ENCODE data around the gene CXXC1. TPM values are rescaled to one million over a fixed set of nuclear protein-coding genes. Genes with fewer than 3 reads are reported as not detected.

CXXC1 gene
- total RNA-seq, 2 donors from 2014 or later: 67.1 to 81.0 TPM

Other genes starting within 250 kb of the CXXC1 start
- 100 to 1,000 TPM; 128 to 139 TPM for gene MYO5B, start 92.5 kb downstream of the CXXC1 start, total RNA-seq
- under 1 TPM; 0.24 to 0.28 TPM for gene CFAP53, start 21.2 kb downstream of the CXXC1 start, total RNA-seq
- 10 to 100 TPM; 66.4 to 68.0 TPM for gene MBD1, start 6.2 kb downstream of the CXXC1 start, total RNA-seq
- 1 to 10 TPM; 1.0 to 3.8 TPM for gene SKA1, start 87.4 kb upstream of the CXXC1 start, total RNA-seq